Measurements from ENCODE around the gene OVOL1. TPM values are rescaled to one million over a fixed set of nuclear protein-coding genes. Genes with fewer than 3 reads are reported as not detected.

The OVOL1 gene
- total RNA-seq, 1 experiment from 2014 or later = not detected

Other genes with a start within 250 kb of the OVOL1 start
- 92.1 and 123 TPM in 2 replicates for gene LTBP3, start 228.7 kb upstream of the OVOL1 start, total RNA-seq (2021)
- 95.4 and 98.9 TPM in 2 replicates for gene ZNRD2, start 216.6 kb upstream of the OVOL1 start, total RNA-seq (2021)
- 79.8 and 88.3 TPM in 2 replicates for gene FAM89B, start 214.5 kb upstream of the OVOL1 start, total RNA-seq (2021)
- gene EHBP1L1, start 211.0 kb upstream of the OVOL1 start, total RNA-seq (2021) = 29.5 and 40.9 TPM in 2 replicates
- gene KCNK7, start 191.3 kb upstream of the OVOL1 start, total RNA-seq (2021) = 1.7 and 2.3 TPM in 2 replicates
- 92.8 and 94.2 TPM in 2 replicates for gene MAP3K11, start 172.8 kb upstream of the OVOL1 start, total RNA-seq (2021)
- gene PCNX3, start 171.3 kb upstream of the OVOL1 start, total RNA-seq (2021) = 63.4 and 68.0 TPM in 2 replicates
- 30.0 and 43.2 TPM in 2 replicates for gene SIPA1, start 149.0 kb upstream of the OVOL1 start, total RNA-seq (2021)
- 92.0 and 99.3 TPM in 2 replicates for gene RELA, start 124.1 kb upstream of the OVOL1 start, total RNA-seq (2021)
- 68.1 and 71.3 TPM in 2 replicates for gene KAT5, start 74.8 kb upstream of the OVOL1 start, total RNA-seq (2021)
- 73.6 and 80.2 TPM in 2 replicates for gene RNASEH2C, start 66.3 kb upstream of the OVOL1 start, total RNA-seq (2021)
- gene AP5B1, start 6.1 kb upstream of the OVOL1 start, total RNA-seq (2021) = 22.5 and 22.8 TPM in 2 replicates
- 2.0 and 2.1 TPM in 2 replicates for gene SNX32, start 46.9 kb downstream of the OVOL1 start, total RNA-seq (2021)
- 1,449 and 1,649 TPM in 2 replicates for gene CFL1, start 71.1 kb downstream of the OVOL1 start, total RNA-seq (2021)
- gene MUS81, start 73.4 kb downstream of the OVOL1 start, total RNA-seq (2021) = 64.6 and 77.4 TPM in 2 replicates
- gene EFEMP2, start 85.7 kb downstream of the OVOL1 start, total RNA-seq (2021) = 31.2 and 37.6 TPM in 2 replicates
- gene CTSW, start 92.8 kb downstream of the OVOL1 start, total RNA-seq (2021) = not detected in 2 replicates
- gene FIBP, start 101.4 kb downstream of the OVOL1 start, total RNA-seq (2021) = 98.5 and 116 TPM in 2 replicates
- gene CCDC85B, start 103.6 kb downstream of the OVOL1 start, total RNA-seq (2021) = 32.3 and 32.9 TPM in 2 replicates
- 12.6 and 29.0 TPM in 2 replicates for gene FOSL1, start 113.3 kb downstream of the OVOL1 start, total RNA-seq (2021)
- gene C11orf68, start 132.0 kb downstream of the OVOL1 start, total RNA-seq (2021) = 22.4 and 27.6 TPM in 2 replicates
- 122 and 124 TPM in 2 replicates for gene DRAP1, start 132.4 kb downstream of the OVOL1 start, total RNA-seq (2021)
- gene TSGA10IP, start 158.4 kb downstream of the OVOL1 start, total RNA-seq (2021) = not detected in 2 replicates
- 95.8 and 96.3 TPM in 2 replicates for gene SART1, start 174.7 kb downstream of the OVOL1 start, total RNA-seq (2021)
- gene EIF1AD, start 215.1 kb downstream of the OVOL1 start, total RNA-seq (2021) = 69.4 and 86.2 TPM in 2 replicates
- 541 and 556 TPM in 2 replicates for gene BANF1, start 215.4 kb downstream of the OVOL1 start, total RNA-seq (2021)
- gene CST6, start 224.9 kb downstream of the OVOL1 start, total RNA-seq (2021) = 2.3 and 3.9 TPM in 2 replicates
- gene CATSPER1, start 239.4 kb downstream of the OVOL1 start, total RNA-seq (2021) = not detected in 2 replicates